KBM-7 (cell line): ENCODE measurements around the gene ULK4.

ENCODE experiments used
- DNase-seq: peaks from one replicate; pipeline ENCODE4 v3.0.0-alpha.2; 2015
- in situ Hi-C: fragments of 300-500 bp; cut with MboI; formaldehyde crosslinking; loops from 2 replicates; pipeline ENCODE4 v1.14.3; 2020; ENCODE audit warnings: low sequenced_read_pairs, low pct_unique_long_range_greater_than_20kb, mixed read lengths

ULK4 gene

DNA sequence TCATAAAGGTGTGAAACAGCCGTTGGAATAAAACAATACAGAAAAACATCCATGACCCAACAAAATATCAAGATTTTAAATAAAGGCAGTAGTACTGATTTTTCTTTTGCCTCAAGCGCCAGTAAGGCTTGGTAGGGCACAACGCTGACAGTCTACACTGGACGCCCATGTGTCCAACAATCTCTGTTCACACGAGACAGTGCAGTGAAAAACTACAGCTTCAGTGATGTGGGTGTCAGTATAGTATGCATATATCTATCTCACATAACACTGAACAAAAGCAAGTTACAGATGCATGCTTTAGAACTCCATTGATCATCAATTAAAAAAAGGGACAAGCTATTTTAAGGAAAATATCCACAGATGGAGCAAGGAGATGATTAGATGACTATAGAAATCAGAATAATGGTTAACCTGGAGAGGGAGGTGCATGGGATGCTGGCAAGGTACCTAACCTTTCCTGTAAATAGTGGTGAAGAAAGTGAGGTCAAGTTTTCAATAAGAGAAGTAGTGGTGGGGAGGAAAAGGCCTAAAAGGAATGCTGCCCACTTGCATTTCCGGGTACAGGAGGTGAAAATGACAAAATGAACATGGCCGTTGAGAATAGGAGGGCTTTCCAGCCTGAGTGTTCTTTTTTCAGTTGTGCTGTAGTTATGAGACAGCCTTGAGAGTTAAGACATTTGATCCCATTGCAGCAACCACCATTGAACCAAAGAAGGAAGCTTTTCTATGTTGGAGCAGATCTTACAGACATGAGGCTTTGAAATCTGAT is 719.9 kb downstream of the ULK4 start:
- no peak for DNase-seq

DNA sequence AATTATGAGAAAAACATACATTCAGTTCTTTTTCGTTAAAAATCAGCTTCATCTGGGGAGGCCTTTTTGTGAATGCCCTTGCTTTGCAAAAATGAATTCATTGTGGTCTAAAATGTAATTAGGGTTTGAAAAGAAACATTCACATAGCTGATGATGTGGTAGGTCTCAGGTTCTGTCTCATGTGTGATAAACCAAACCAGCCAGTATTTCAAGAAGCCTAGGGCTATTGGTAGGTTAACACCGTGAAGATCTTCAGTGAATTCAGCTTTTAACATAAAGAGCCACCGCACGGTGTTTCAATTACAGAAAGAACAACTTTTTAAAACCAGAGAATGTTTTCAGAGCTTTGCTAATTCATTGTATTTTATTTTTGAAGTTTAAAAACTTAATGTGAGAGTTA is 720.7 kb downstream of the ULK4 start:
- no peak for DNase-seq
- in situ Hi-C loops: no loop called here

More for the DNA sequence above, 719.9 kb downstream of the ULK4 start:
- in situ Hi-C loops: no loop called here

DNA sequence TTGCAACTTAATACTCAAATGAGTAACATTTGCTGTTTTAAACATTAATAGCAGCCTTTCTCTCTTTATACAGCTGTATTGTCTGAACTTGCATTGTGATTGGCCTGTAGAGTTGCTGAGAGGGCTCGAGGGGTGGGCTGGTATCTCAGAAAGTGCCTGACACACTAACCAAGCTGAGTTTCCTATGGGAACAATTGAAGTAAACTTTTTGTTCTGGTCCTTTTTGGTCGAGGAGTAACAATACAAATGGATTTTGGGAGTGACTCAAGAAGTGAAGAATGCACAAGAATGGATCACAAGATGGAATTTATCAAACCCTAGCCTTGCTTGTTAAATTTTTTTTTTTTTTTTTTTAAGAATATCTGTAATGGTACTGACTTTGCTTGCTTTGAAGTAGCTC is 722.3 kb downstream of the ULK4 start:
- DNase-seq: no peak
- in situ Hi-C loops: no loop called here

DNA sequence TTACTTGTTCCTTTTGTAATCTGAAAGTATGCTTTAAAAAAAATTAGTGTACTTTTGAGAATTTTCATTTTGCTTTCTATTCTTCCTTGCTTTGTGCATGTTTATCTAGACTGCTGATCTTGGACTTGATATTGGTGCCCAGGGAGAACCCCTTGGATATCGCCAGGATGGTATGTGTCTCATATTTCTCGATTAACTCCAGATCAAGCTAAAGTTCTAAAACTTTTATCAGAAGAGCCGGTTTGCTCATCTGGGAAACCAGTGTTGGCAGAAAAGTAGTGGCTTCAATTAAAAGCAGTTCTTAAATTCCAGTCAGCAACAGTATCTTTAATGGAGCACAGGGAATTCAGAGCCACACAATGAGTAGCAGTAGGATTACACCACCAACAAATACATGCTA is 724.0 kb downstream of the ULK4 start:
- in situ Hi-C loops: no loop called here
- DNase-seq: no peak

DNA sequence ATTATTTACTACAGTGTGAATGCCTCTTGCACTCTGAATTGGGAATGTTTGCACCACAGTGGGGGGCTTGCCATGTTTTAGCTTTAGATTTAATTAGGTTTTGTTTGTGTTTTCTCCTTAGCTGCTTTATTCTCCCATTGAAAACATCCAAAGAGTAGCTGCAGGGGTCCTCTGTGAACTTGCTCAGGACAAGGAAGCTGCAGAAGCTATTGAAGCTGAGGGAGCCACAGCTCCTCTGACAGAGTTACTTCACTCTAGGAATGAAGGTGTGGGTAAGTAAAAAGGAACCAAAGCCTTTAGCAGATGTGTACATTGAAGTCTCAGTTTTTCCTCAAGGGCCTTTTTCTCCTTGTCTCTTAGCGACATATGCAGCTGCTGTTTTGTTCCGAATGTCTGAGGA is 725.7 kb downstream of the ULK4 start:
- DNase-seq: no peak
- in situ Hi-C loops: no loop called here

DNA sequence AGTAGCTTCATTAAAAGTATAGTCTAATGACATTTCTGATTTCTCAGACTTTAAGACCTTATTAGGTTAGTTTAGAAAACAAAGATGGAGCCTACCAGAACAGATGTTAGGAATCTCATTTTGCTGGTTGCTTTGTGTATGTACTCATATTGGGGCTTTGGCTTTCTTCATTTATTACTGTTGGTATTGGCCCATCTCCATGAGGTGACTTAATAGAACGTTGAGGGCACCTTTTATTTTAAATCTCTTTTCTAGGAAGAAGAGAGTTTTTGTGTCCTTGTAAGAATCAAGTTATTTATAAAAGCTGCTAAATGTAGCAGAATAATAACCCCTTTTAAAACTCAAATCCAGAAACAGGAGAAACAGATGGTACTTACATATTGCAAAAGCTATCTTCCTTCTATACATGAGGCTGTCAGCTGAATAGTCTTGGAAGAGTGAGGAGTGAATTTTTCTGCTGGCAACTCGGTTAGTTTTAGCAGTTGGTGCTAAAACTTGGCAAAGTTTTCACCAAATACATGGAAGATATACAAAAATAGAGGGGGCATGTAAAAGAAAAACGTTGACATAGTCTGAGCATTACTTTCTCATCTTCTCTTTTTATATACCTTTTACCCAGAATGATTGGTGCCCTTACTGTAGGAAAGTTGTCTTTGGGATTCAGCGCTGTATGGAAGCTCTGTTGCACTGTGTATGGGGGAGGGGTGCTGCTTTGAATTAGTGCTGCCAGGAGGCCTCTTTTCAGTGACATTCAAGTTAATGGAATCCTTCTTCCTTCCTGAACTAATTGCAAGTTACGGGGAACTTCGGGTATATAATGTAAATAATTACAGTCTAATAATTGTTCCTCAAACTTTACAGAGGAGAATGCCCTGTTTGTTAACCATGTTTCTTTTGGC is 726.8 kb downstream of the ULK4 start:
- in situ Hi-C loops: no loop called here

DNA sequence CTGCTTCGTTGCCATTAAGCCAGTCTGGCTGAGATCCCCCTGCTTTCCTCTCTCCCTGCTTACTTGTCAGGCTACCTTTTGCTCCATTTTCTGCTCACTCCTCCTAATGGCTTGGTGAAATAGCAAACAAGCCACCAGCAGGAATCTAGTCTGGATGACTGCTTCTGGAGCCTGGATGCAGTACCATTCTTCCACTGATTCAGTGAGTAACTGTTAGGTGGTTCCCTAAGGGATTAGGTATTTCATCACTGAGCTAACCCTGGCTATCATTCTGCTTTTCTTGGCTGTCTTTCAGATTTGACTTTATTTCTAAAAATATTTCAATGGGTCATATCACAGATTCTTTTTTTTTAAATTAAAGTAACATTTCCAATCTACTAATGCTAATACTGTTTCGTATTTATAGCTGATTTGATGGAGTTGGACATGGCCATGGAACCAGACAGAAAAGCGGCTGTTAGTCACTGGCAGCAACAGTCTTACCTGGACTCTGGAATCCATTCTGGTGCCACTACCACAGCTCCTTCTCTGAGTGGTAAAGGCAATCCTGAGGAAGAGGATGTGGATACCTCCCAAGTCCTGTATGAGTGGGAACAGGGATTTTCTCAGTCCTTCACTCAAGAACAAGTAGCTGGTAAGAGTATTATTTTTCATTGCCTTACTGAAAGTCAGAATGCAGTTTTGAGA is 737.6 kb downstream of the ULK4 start:
- no peak for DNase-seq
- in situ Hi-C loops: no loop called here

More for the DNA sequence above, 726.8 kb downstream of the ULK4 start:
- DNase-seq: no peak

DNA sequence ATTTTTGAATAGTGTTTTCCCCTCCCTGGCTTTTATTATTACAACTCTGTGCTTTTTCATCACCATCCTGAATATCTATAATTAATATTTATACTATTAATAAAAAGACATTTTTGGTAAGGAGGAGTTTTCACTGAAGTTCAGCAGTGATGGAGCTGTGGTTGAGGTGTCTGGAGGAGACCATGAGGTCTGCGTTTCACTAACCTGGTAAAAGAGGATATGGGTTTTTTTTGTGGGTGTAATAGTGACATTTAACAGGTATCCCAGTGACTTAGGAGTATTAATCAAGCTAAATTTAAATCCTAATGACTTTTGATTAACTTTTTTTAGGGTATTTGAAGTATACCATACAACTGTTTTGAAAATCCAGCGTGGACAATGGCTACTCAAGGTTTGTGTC is 738.2 kb downstream of the ULK4 start:
- no peak for DNase-seq
- in situ Hi-C loops: no loop called here

DNA sequence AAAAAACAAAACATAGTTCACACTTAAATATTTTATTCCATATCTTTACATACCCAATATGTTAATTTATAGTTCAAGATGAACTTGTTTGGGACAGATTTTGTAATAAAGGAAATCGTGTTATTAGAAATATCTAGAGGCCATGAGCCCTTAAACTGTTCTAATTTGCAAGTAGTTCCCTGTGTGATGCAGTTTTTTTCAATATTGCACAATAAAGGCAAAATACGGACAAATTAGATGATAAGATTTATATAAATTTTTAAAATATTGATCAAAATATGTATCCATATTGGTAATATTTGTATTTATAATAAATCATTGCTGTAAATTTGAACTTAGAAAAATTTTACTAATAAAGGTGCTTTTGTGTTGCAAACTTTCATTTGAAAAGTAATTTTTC is 738.8 kb downstream of the ULK4 start:
- DNase-seq: no peak
- in situ Hi-C loops: no loop called here

DNA sequence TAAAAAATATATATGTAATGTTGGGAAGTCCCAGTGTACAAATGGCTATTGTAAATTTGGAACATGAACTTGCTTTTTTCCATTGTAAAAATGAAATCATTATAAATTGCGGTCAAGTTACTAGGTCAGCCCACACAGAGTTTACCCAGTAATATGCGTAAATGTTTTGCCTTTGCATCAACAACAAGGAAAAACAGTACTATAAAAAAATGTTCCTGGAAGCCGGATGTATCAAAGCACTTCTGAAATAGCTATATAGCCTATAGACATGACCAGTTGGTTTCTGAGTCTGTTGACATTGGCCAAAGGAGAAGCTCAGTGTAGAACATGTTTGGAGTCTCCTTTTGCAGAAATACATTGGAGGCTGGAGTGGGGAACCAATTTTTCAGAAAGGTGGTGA is 739.4 kb downstream of the ULK4 start:
- in situ Hi-C loops: no loop called here

DNA sequence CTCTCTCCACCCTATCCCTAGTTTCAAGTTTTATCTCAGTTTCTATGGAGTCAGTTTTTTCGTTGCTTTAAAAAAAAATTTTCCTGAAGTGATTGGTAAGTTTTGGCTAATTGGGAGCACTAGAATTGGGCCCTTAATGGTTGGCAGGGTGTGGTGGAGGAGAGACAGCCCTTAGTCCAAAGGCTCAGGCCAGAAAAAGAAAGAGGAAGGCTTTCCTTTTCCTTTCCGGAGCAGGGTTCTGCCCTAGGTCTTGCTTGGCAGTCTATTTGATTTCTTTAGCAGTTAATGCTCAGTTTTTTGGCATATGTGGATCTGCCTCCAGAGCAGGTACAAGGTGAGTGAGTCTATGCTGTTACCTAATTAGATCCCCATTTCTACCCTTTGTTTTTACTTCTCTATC is 739.9 kb downstream of the ULK4 start:
- DNase-seq: no peak
- in situ Hi-C loops: no loop called here

More for the DNA sequence above, 739.4 kb downstream of the ULK4 start:
- DNase-seq: no peak

DNA sequence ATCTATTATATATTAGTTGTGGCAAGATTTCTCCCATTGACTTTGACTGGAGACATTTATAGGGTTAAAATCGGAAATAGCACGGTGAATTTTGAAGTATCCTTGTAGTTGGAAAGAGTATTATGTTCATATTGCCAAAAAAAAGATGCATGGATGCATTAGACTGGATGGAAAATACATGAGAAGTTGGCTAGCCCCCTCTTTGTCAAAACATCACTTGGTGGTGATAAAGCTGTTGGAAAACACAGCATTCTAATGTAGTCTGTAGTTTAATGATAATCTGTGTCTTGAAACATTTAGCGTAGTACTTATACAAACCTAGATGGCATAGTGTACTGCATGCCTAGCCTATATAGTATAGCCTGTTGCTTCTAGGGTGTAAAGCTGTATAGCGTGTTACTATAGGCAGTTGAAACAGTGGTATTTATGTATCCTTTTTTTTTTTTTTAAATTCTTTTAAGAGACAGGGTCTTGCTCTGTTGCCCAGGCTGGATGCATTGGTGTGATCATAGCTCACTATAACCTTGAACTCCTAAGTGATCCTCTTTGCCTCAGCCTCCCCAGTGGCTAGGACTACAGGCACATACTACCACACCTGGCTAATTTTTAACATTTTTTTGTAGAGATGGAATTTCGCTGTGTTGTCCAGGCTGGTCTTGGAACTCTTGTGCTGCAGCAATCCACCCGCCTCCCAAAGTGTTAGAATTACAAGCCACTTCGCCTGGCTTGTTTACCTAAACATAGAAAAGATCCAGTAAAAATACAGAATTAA is 740.8 kb downstream of the ULK4 start:
- no peak for DNase-seq
- in situ Hi-C loops: no loop called here

DNA sequence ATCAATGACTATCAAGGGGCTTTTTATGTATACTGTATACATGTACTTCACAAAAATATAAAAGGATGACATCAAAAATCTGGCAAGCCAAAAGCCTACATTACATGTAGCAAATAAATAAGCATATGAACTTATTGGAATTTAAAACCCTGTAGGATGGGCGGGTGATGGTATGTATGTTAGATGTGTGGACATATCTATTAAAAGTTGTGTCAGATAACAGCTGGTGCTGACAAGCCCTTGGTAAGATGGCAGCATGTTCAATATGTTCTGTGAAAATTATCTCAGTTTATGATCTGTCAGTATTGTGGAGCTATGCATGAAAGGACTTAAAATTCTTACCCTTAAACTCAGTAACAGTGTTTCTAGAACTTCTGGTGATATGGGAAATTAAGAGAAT is 742.5 kb downstream of the ULK4 start:
- in situ Hi-C loops: no loop called here
- no peak for DNase-seq

DNA sequence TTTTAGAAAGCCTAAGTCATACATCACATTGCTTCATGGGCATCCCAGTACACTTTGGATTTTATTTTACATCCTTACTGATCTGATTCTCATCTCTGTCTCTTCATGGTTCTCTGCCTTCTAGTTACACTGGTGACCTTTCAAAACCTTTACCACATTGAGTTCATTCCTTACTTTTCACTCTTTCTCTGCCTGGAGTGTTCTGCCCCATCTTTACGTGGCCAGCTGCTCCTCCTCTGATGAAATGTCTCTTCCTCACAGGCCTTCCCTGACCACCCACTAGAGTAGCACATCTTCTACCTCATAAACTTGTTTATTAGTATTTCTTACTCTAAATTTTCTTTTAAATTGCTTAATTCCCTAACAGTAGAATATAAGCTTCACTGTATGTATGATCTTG is 744.9 kb downstream of the ULK4 start:
- no peak for DNase-seq
- in situ Hi-C loops: no loop called here

DNA sequence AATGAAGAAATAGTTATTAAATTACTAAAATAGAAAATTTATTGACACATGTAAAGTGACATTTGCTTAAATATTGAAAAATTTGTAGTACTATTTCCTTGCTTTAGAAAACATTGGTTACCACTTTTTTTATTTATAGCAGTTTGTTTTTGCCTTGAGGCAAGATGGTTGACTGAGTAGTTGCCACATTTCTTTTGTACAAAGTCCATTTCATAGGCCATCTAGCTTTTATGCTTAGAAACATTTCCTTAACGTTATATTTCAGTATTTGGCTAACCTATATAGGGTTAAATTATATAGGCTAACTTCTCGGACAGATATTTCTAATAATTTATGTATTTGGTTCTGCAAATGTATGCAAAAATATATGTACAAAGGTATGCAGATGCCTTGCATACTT is 745.5 kb downstream of the ULK4 start:
- in situ Hi-C loops: no loop called here
- DNase-seq: no peak

DNA sequence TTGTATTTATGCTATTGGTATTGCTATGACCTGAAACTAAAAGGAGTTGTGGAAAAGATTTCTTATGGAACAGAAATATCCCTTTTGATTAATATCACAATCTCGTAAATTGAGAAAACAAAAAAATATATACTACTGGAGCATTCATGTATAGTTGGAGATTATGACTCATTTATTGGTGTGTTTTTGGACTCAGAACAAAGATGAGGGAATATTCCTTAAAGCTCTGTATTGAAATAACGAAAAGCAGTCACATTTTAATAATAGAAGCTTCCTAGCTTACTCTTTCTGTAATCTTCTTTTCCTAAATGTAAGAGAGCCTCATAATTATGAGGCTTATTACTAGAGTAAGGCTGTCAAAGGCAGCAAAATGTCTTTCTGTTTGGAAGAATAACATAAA is 748.3 kb downstream of the ULK4 start:
- DNase-seq: no peak
- in situ Hi-C loops: no loop called here

DNA sequence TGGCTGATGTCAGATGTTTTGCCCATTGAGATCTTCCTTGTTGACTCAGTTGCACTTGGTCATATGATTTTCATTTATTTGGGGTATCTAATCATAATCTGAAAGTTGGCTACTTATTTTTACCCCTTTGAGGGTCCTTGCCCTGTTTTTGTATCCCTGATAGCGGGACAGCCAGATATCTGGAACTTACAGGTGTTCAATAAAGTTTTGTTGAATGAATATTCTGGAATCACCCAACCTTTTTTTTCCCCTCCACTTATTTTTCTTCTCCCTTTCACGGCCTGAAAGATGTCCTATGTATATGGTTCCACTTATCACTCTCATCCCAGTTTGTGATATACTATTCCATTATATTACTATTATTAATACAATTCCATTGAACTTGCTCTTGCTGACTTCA is 749.8 kb downstream of the ULK4 start:
- no peak for DNase-seq
- in situ Hi-C loops: no loop called here

DNA sequence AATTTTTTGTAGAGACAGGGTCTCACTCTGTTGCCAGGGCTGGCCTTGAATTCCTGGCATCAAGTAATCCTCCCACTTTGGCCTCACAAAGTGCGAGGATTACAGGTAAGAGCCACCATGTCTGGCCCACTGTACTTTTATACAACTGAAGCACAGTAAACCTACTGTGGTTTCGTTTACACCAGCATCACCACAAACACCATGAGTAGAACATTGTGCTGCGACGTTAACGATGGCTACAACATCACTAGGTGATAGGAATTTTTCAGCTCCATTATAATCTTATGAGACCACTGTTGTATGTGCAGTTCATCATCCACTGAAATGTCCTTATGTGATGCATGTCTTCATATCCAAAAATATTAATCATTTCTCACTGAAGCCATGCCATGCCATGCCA is 750.9 kb downstream of the ULK4 start:
- in situ Hi-C loops: no loop called here
- no peak for DNase-seq

DNA sequence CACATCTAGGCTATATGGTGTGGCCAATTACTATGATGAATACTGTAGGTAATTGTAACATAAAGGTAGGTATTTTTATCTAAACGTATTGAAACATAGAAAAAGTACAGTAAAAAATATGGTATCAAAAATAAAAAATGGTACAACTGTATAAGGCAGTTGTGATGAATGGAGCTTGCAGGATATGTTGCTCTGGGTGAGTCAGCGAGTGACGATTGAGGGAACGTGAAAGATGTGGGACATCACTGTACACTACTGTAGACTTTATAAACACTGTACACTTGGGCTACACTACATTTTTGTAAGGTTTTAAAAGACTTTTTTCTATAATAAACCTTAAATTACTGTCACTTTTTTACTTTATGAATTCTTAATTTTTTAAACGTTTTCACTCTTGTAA is 752.3 kb downstream of the ULK4 start:
- in situ Hi-C loops: no loop called here
- no peak for DNase-seq
